HepG2 (cell line): Measurements from ENCODE around the gene SERTAD2. TPM values are rescaled to one million over a fixed set of nuclear protein-coding genes. Genes with fewer than 3 reads are reported as not detected.

Experiments
- ATF4 ChIP-seq, 2 experiments: fragments of 450-650 bp in 1 of 2; sonication (generic) in 1 of 2; formaldehyde crosslinking; IDR thresholded peaks; 2 replicates each; pipeline versions ENCODE4 v1.5.0 to v1.8.0; 2020 to 2022; ENCODE audit warnings: mild to moderate bottlenecking in 1 of 2, missing genetic modification reagents in 1 of 2
- GATA4 ChIP-seq: sonication (generic); IDR thresholded peaks from 2 replicates; pipeline ENCODE4 v1.6.1; 2016; ENCODE audit warnings: antibody characterized with exemption, low read depth, borderline replicate concordance
- HHEX ChIP-seq: IDR thresholded peaks from 2 replicates; pipeline ENCODE4 v1.6.1; 2016; ENCODE audit warnings: control low read depth
- HNF4A ChIP-seq: sonication (generic); formaldehyde crosslinking; IDR thresholded peaks from 2 replicates; pipeline ENCODE4 v1.4.0; 2020; ENCODE audit warnings: missing genetic modification reagents
- MIER2 ChIP-seq: IDR thresholded peaks from 2 replicates; pipeline ENCODE4 v1.6.1; 2016; ENCODE audit warnings: missing biosample characterization, missing genetic modification reagents
- MYNN ChIP-seq: sonication (generic); formaldehyde crosslinking; IDR thresholded peaks from 2 replicates; pipeline ENCODE4 v1.4.0; 2020; ENCODE audit warnings: mild to moderate bottlenecking, low read depth, missing genetic modification reagents
- MYPOP ChIP-seq: sonication (generic); formaldehyde crosslinking; IDR thresholded peaks from 2 replicates; pipeline ENCODE4 v1.8.1; 2023; ENCODE audit warnings: mild to moderate bottlenecking, moderate library complexity, missing genetic modification reagents
- POLR2AphosphoS2 ChIP-seq: IDR thresholded peaks from 2 replicates; pipeline ENCODE4 v1.6.1; 2011; ENCODE audit warnings: low read depth, low read length, improper control_type of control experiment
- RFX5 ChIP-seq: IDR thresholded peaks from 2 replicates; pipeline ENCODE4 v1.6.1; 2011; ENCODE audit warnings: low read depth, low read length, improper control_type of control experiment
- SRSF9 ChIP-seq: fragments of 200-400 bp; formaldehyde crosslinking; IDR thresholded peaks from 2 replicates; pipeline ENCODE4 v1.6.1; 2018; ENCODE audit warnings: borderline replicate concordance, mild to moderate bottlenecking, low read depth, low read length; ENCODE audit not compliant: insufficient read depth, poor library complexity, severe bottlenecking
- SYNCRIP ChIP-seq: fragments of 200-400 bp; formaldehyde crosslinking; IDR thresholded peaks from 2 replicates; pipeline ENCODE4 v1.6.1; 2018; ENCODE audit warnings: mild to moderate bottlenecking, low read depth, low read length; ENCODE audit not compliant: insufficient read depth
- TGIF2 ChIP-seq: IDR thresholded peaks from 2 replicates; pipeline ENCODE4 v1.6.1; 2016; ENCODE audit warnings: control low read depth, missing compliant biosample characterization
- ZHX1 ChIP-seq: sonication (generic); formaldehyde crosslinking; IDR thresholded peaks from 2 replicates; pipeline ENCODE4 v1.8.1; 2022; ENCODE audit warnings: low read depth, mild to moderate bottlenecking, missing genetic modification reagents
- ZNF256 ChIP-seq: sonication (generic); formaldehyde crosslinking; conservative IDR thresholded peaks from 2 replicates; pipeline ENCODE4 v1.4.0; 2020; ENCODE audit warnings: missing genetic modification reagents
- ZNF335 ChIP-seq: sonication (generic); formaldehyde crosslinking; IDR thresholded peaks from 2 replicates; pipeline ENCODE4 v1.4.0; 2020; ENCODE audit warnings: missing genetic modification reagents
- ZNF337 ChIP-seq: sonication (generic); formaldehyde crosslinking; IDR thresholded peaks from 2 replicates; pipeline ENCODE4 v1.5.1; 2020; ENCODE audit warnings: missing genetic modification reagents, low read depth, mild to moderate bottlenecking, borderline replicate concordance
- ZNF34 ChIP-seq: sonication (generic); formaldehyde crosslinking; IDR thresholded peaks from 2 replicates; pipeline ENCODE4 v1.4.0; 2020; ENCODE audit warnings: mild to moderate bottlenecking, missing genetic modification reagents, borderline replicate concordance
- ZNF468 ChIP-seq: sonication (generic); formaldehyde crosslinking; IDR thresholded peaks from 2 replicates; pipeline ENCODE4 v1.8.0; 2022; ENCODE audit warnings: mild to moderate bottlenecking, moderate library complexity, missing genetic modification reagents
- ZNF567 ChIP-seq: sonication (generic); formaldehyde crosslinking; IDR thresholded peaks from 2 replicates; pipeline ENCODE4 v1.8.1; 2023; ENCODE audit warnings: mild to moderate bottlenecking, missing genetic modification reagents, borderline replicate concordance
- ZNF570 ChIP-seq: sonication (generic); formaldehyde crosslinking; IDR thresholded peaks from 2 replicates; pipeline ENCODE4 v1.4.0; 2020; ENCODE audit warnings: mild to moderate bottlenecking, missing genetic modification reagents, borderline replicate concordance
- ZNF619 ChIP-seq: sonication (generic); formaldehyde crosslinking; IDR thresholded peaks from 2 replicates; pipeline ENCODE4 v1.4.0; 2020; ENCODE audit warnings: mild to moderate bottlenecking, missing genetic modification reagents
- ZNF670 ChIP-seq: sonication (generic); formaldehyde crosslinking; IDR thresholded peaks from 2 replicates; pipeline ENCODE4 v1.8.0; 2022; ENCODE audit warnings: mild to moderate bottlenecking, missing genetic modification reagents, borderline replicate concordance
- ZSCAN12 ChIP-seq: sonication (generic); formaldehyde crosslinking; IDR thresholded peaks from 2 replicates; pipeline ENCODE4 v1.9.0; 2021; ENCODE audit warnings: mild to moderate bottlenecking, missing genetic modification reagents
- ZSCAN31 ChIP-seq: sonication (generic); formaldehyde crosslinking; IDR thresholded peaks from 2 replicates; pipeline ENCODE4 v1.5.0; 2020; ENCODE audit warnings: low read depth, mild to moderate bottlenecking, missing genetic modification reagents
- polyA plus RNA-seq, 8 experiments: library from polyadenylated mRNA; depleted of rRNA in 3 of 8; stranded (reverse) in 7 of 8; unstranded in 1 of 8; fragments of >200 nt; fragmentation: Illumina TruSeq in 4 of 8; extraction: Trizol in 4 of 8; gene quantifications; 2 replicates each; pipeline versions ENCODE4 v1.2.1 to v1.2.3, GENCODE V29; 2011 to 2016; ENCODE audit warnings: low read depth in 4 of 8, missing spikeins in 1 of 8, mixed read lengths in 1 of 8; ENCODE audit not compliant: insufficient read depth in 1 of 8
- total RNA-seq, 5 experiments: library from RNA; depleted of rRNA; stranded (reverse); fragments of >200 nt; fragmentation: Illumina TruSeq; extraction: Trizol; gene quantifications; 2 replicates each; pipeline ENCODE4 v1.2.3, GENCODE V29; 2016; ENCODE audit warnings: low read depth in 1 of 5
- TF ChIP-seq, protein P1 (sequence below): sonication (generic); formaldehyde crosslinking; IDR thresholded peaks from 2 replicates; pipeline ENCODE4 v1.5.1; 2020; ENCODE audit warnings: missing genetic modification reagents, mild to moderate bottlenecking, borderline replicate concordance

SERTAD2 gene
- total and polyA plus RNA-seq, 2 of the 13 experiments (the other 11 are each of a cell fraction or from before 2014, with no cell fraction given): 6.7 to 22.6 TPM

- TF ChIP-seq ATF4 (CRISPR knock-in tag; IDR thresholded peaks at IDR 0.05) (no peak), ZNF256 (CRISPR knock-in tag) (no peak), MYPOP (CRISPR knock-in tag) (no peak; the same call in 1 of the 2 replicates), RFX5 (peak; percentile 54), ZNF34 (no peak), ZSCAN31 (CRISPR knock-in tag) (no peak), ZNF619 (0 out of 2 replicates have a peak, but pooled peaks have one; percentile 28), POLR2AphosphoS2 (no peak), MIER2 (CRISPR knock-in tag) (no peak), ZNF335 (no peak; the same call in 1 of the 2 replicates), ZNF567 (CRISPR knock-in tag) (no peak), GATA4 (no peak; the same call in 1 of the 2 replicates), TGIF2 (CRISPR knock-in tag) (peak; percentile 94), HHEX (CRISPR knock-in tag) (no peak), ZSCAN12 (CRISPR knock-in tag) (no peak), ZNF670 (CRISPR knock-in tag) (no peak), SYNCRIP (no peak), SRSF9 (no peak), ZHX1 (CRISPR knock-in tag) (no peak), MYNN (CRISPR knock-in tag) (no peak), ZNF468 (CRISPR knock-in tag) (no peak), ZNF337 (no peak), HNF4A (CRISPR knock-in tag) (peak; percentile 21; the same call in 1 of the 2 replicates), ZNF570 (CRISPR knock-in tag) (no peak)
- TF ChIP-seq, protein P1, sequence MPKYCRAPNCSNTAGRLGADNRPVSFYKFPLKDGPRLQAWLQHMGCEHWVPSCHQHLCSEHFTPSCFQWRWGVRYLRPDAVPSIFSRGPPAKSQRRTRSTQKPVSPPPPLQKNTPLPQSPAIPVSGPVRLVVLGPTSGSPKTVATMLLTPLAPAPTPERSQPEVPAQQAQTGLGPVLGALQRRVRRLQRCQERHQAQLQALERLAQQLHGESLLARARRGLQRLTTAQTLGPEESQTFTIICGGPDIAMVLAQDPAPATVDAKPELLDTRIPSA (CRISPR knock-in tag): no peak
Observed at GRCh38 chr2:64606479-64607363, 47.0 kb downstream of the SERTAD2 start (continued).
